Pancreas (tissue), 10 donors: ENCODE data around the gene RICTOR. TPM values are rescaled to one million over a fixed set of nuclear protein-coding genes. Genes with fewer than 3 reads are reported as not detected.

ENCODE experiments used
- ATAC-seq, 4 donors: fragments of 200-7000 bp; cut with Tn5 transposase; one replicate each; pipeline versions ENCODE4 v1.8.0 to v1.9.1; 2020; ENCODE audit warnings: mild to moderate bottlenecking in 4 of 4, moderate library complexity in 4 of 4
- DNase-seq, 6 donors: peaks; one replicate each; pipeline ENCODE4 v3.0.0-alpha.2; 2020
- FAIRE-seq: peaks from 2 replicates; lab custom pipeline; 2012; peaks lifted over from hg19 to GRCh38; lab: Jason Lieb, UNC
- H3K27ac ChIP-seq, 4 donors: fragments of 200-600 bp; sonication (generic); 1 replicate in 3 of 4; 2 replicates in 1 of 4; pipeline versions ENCODE4 v1.5.0 to v1.8.0; 2020
- H3K27me3 ChIP-seq, 4 donors: fragments of 200-600 bp; one replicate each; pipeline ENCODE4 v1.8.0; 2021
- H3K36me3 ChIP-seq, 3 donors: fragments of 200-600 bp; sonication (generic) in 1 of 3; one replicate each; pipeline versions ENCODE4 v1.5.0 to v1.8.0; 2020 to 2021
- H3K4me1 ChIP-seq, 3 donors: fragments of 200-600 bp; one replicate each; pipeline ENCODE4 v1.8.0; 2021
- H3K4me3 ChIP-seq, 4 donors: fragments of 200-600 bp; sonication (generic) in 2 of 4; one replicate each; pipeline versions ENCODE4 v1.5.0 to v1.8.0; 2020 to 2021
- H3K9me3 ChIP-seq, 4 donors: fragments of 200-600 bp; one replicate each; pipeline ENCODE4 v1.8.0; 2021
- CTCF ChIP-seq, 4 donors: fragments of 200-600 bp; sonication (generic) in 3 of 4; IDR thresholded peaks; one replicate each; pipeline versions ENCODE4 v1.5.0 to v1.8.0; 2021; ENCODE audit warnings: antibody characterized with exemption in 4 of 4
- WGBS, 2 donors: extraction: QIAGEN DNeasy Blood & Tissue Kit; methylation state at CpG; one replicate each; pipeline ENCODE4 v1.1.7; 2013; 5-methylcytosine and 5-hydroxymethylcytosine counted together
- intact Hi-C, 3 donors: fragments of 100-400 bp; cut with DNase I; formaldehyde crosslinking; loops; one replicate each; pipeline versions ENCODE4 v1.11.1 to v1.14.2; 2022
- polyA plus RNA-seq, 2 donors: library from polyadenylated mRNA; stranded (reverse); fragments of 200-250 nt; gene quantifications; one replicate each; pipeline ENCODE4 v1.2.3, GENCODE V29; 2013
- total RNA-seq, 6 donors: library from RNA; stranded (reverse); fragmentation: NEBNext Ultra II Directional in 4 of 6; extraction: Animal tissue kit (Norgen Biotek cat#: 25700) in 4 of 6; gene quantifications; one replicate each; pipeline versions ENCODE4 v1.2.1 to v1.2.4, GENCODE V29; 2021 to 2023
- donor health status: healthy with polysubstance abuse.
- donor health status: DM: no; HTN: no; CAD: no; lungs with moderate emphysema.
- donor health status: DM: no; HTN: no; CAD: no.
- donor health status: control.
- donor health status: control.
- donor health status: Bipolar disorder and iron deficiency.
- donor health status: DM: yes; HTN: yes; CAD: no.
- donor health status: DM: no; HTN: no; CAD: no.
- donor health status: DM: no; HTN: no; CAD: no.
- donor health status: DM: yes; HTN: yes; CAD: no.

The RICTOR gene
- total and polyA plus RNA-seq, 8 donors = 4.2 to 23.0 (median 14.1) TPM

- no peak overlapping the region for H3K27ac ChIP-seq
- 35 to 58% methylated on average over 2 of the region's 2 CpGs for WGBS, 2 donors
Observed at GRCh38 chr5:39059064-39059463, 15.1 kb downstream of the RICTOR start.

GRCh38 chr5:39058178-39058921, 15.8 kb downstream of the RICTOR start:
- Histone ChIP-seq H3K27me3 (no peaks in the 10 kb centered on the region), H3K9me3 (no peaks in the 10 kb centered on the region), H3K36me3 (no peaks in the 10 kb centered on the region), H3K4me3 (peak overlapping the region in 1 of 4 donors; percentile 26), H3K27ac (peak overlapping the region in 1 of 4 donors; percentile 18), H3K4me1 (peaks cover 25 to 40% (median 39%) of the 10 kb centered on the region in 3 donors)
- intact Hi-C loops = no loop called here
- FAIRE-seq (peak; percentile 71), DNase-seq (no peak), ATAC-seq (peak in 1 of 4 donors; percentile 28)
- 34 to 57% methylated on average over 2 of the region's 2 CpGs for WGBS, 2 donors
- TF ChIP-seq CTCF (IDR thresholded peaks at IDR 0.05) = no peak

More at GRCh38 chr5:39059064-39059463, 15.1 kb downstream of the RICTOR start:
- intact Hi-C loops = no loop called here
- no peaks in the 10 kb centered on the region for H3K27me3 ChIP-seq
- no peak for TF ChIP-seq CTCF (IDR thresholded peaks at IDR 0.05)
- H3K36me3 ChIP-seq = no peaks in the 10 kb centered on the region
- no peak for DNase-seq
- H3K9me3 ChIP-seq = no peaks in the 10 kb centered on the region
- no peak overlapping the region for H3K4me3 ChIP-seq
- peaks cover 30 to 40% (median 40%) of the 10 kb centered on the region in 3 donors for H3K4me1 ChIP-seq
- FAIRE-seq = no peak
- ATAC-seq = no peak

- ATAC-seq (peak in 1 of 4 donors; percentile 22), DNase-seq (no peak), FAIRE-seq (peak; percentile 41)
- Histone ChIP-seq H3K4me3 (peak overlapping the region in 1 of 4 donors; percentile 26), H3K36me3 (no peaks in the 10 kb centered on the region), H3K4me1 (peaks cover 24 to 34% (median 34%) of the 10 kb centered on the region in 3 donors), H3K27ac (peak overlapping the region in 1 of 4 donors; percentile 18), H3K9me3 (no peaks in the 10 kb centered on the region), H3K27me3 (no peaks in the 10 kb centered on the region)
- no peak for TF ChIP-seq CTCF (IDR thresholded peaks at IDR 0.05)
- 2 to 3% methylated on average over 2 of the region's 2 CpGs for WGBS, 2 donors
- intact Hi-C loops = no loop called here
Observed at GRCh38 chr5:39057734-39058133, 16.5 kb downstream of the RICTOR start.

- FAIRE-seq (no peak), DNase-seq (no peak), ATAC-seq (peak in 1 of 4 donors; percentile 48)
- intact Hi-C loops = no loop called here
- TF ChIP-seq CTCF (IDR thresholded peaks at IDR 0.05) = no peak
- peaks cover 21 to 25% (median 24%) of the 10 kb centered on the region in 3 donors for H3K4me1 ChIP-seq
- H3K36me3 ChIP-seq = no peaks in the 10 kb centered on the region
- no peaks in the 10 kb centered on the region for H3K27me3 ChIP-seq
- H3K27ac ChIP-seq = no peak overlapping the region
- no peak overlapping the region for H3K4me3 ChIP-seq
- 77 to 78% methylated on average over 5 of the region's 5 CpGs for WGBS, 2 donors
- no peaks in the 10 kb centered on the region for H3K9me3 ChIP-seq
Observed at GRCh38 chr5:39055768-39056398, 18.3 kb downstream of the RICTOR start.
